Keratinocyte (primary cell): ENCODE data around the gene GPRIN1. TPM values are rescaled to one million over a fixed set of nuclear protein-coding genes. Genes with fewer than 3 reads are reported as not detected.

Experiments used
- DNase-seq: peaks from one replicate; pipeline ENCODE4 v3.0.0-alpha.2; 2011; ENCODE audit warnings: low read depth, missing footprints, low spot score
- FAIRE-seq: peaks from 2 replicates; lab custom pipeline; 2011; peaks lifted over from hg19 to GRCh38; lab: Jason Lieb, UNC
- H2AFZ ChIP-seq: 2 replicates; pipeline ENCODE4 v1.6.0; 2012; ENCODE audit warnings: low read length, control low read depth, inconsistent platforms; ENCODE audit not compliant: control insufficient read depth
- H3K27ac ChIP-seq: 2 replicates; pipeline ENCODE4 v1.5.1; 2011; ENCODE audit warnings: low read length; ENCODE audit not compliant: control insufficient read depth, insufficient read depth
- H3K27me3 ChIP-seq: 3 replicates; pipeline ENCODE4 v1.6.0; 2011; ENCODE audit warnings: low read length; ENCODE audit not compliant: control insufficient read depth, insufficient read depth; ENCODE audit errors: extremely low read depth
- H3K36me3 ChIP-seq, 2 experiments: 2 replicates in 1 of 2; 3 replicates in 1 of 2; pipeline ENCODE4 v1.5.1; 2011; ENCODE audit warnings: low read length in 2 of 2, mild to moderate bottlenecking in 1 of 2; ENCODE audit not compliant: control insufficient read depth in 2 of 2, insufficient read depth in 2 of 2; ENCODE audit errors: extremely low read depth in 1 of 2
- H3K4me1 ChIP-seq: 3 replicates; pipeline ENCODE4 v1.5.1; 2011; ENCODE audit warnings: low read length; ENCODE audit not compliant: control insufficient read depth, insufficient read depth; ENCODE audit errors: extremely low read depth
- H3K4me2 ChIP-seq: 3 replicates; pipeline ENCODE4 v1.6.0; 2011; ENCODE audit warnings: low read depth, low read length; ENCODE audit not compliant: control insufficient read depth, insufficient read depth; ENCODE audit errors: extremely low read depth
- H3K4me3 ChIP-seq, 3 experiments: fragments of 200-600 bp in 1 of 3; sonication (generic) in 1 of 3; 2 replicates in 2 of 3; 3 replicates in 1 of 3; pipeline ENCODE4 v1.5.1; 2011 to 2016; ENCODE audit warnings: low read length in 3 of 3, mild to moderate bottlenecking in 3 of 3, control low read depth in 2 of 3, inconsistent platforms in 1 of 3, low read depth in 1 of 3, mixed read lengths in 1 of 3, mixed run types in 1 of 3, moderate library complexity in 1 of 3; ENCODE audit not compliant: control insufficient read depth in 2 of 3, insufficient read depth in 2 of 3; ENCODE audit errors: extremely low read depth in 1 of 3
- H3K79me2 ChIP-seq: 2 replicates; pipeline ENCODE4 v1.6.0; 2012; ENCODE audit warnings: low read length; ENCODE audit not compliant: control insufficient read depth, insufficient read depth
- H3K9ac ChIP-seq: 3 replicates; pipeline ENCODE4 v1.6.0; 2011; ENCODE audit warnings: low read length; ENCODE audit not compliant: control insufficient read depth, insufficient read depth; ENCODE audit errors: extremely low read depth
- H3K9me1 ChIP-seq: 3 replicates; pipeline ENCODE4 v1.6.0; 2011; ENCODE audit warnings: low read length; ENCODE audit not compliant: control insufficient read depth, insufficient read depth; ENCODE audit errors: extremely low read depth
- H3K9me3 ChIP-seq: 2 replicates; pipeline ENCODE4 v1.5.1; 2012; ENCODE audit warnings: low read depth, low read length; ENCODE audit not compliant: control insufficient read depth
- H4K20me1 ChIP-seq: 3 replicates; pipeline ENCODE4 v1.6.0; 2011; ENCODE audit warnings: low read length; ENCODE audit not compliant: control insufficient read depth, insufficient read depth; ENCODE audit errors: extremely low read depth
- CTCF ChIP-seq, 3 experiments: IDR thresholded peaks in 1 of 3; conservative IDR thresholded peaks in 1 of 3; optimal IDR thresholded peaks in 1 of 3; 2 replicates in 2 of 3; 3 replicates in 1 of 3; pipeline versions ENCODE3 to v1.5.1; 2011; ENCODE audit warnings: low read length in 3 of 3, mild to moderate bottlenecking in 3 of 3, moderate library complexity in 2 of 3, control low read depth in 1 of 3, inconsistent platforms in 1 of 3; ENCODE audit not compliant: insufficient read depth in 2 of 3; ENCODE audit errors: extremely low read depth in 1 of 3
- EZH2 ChIP-seq: IDR thresholded peaks from one replicate; pipeline ENCODE4 v1.6.1; 2012; ENCODE audit warnings: inconsistent platforms, mild to moderate bottlenecking, low read length, moderate library complexity
- dilution Hi-C: fragments of 300-500 bp; cut with MboI; formaldehyde crosslinking; loops from one replicate; pipeline ENCODE4 v1.7.0; 2020; ENCODE audit warnings: low sequenced_read_pairs; ENCODE audit not compliant: extremely low pct_ligation_motif_present
- polyA plus RNA-seq, 5 experiments: library from polyadenylated mRNA; depleted of rRNA in 3 of 5; stranded (reverse) in 3 of 5; stranded (forward) in 1 of 5; unstranded in 1 of 5; fragments of >200 nt; gene quantifications; 1 replicate in 1 of 5; 2 replicates in 3 of 5; 3 replicates in 1 of 5; pipeline versions ENCODE4 v1.2.1 to v1.2.3, GENCODE V29; 2011 to 2012; ENCODE audit warnings: missing spikeins in 2 of 5, low read depth in 1 of 5, low replicate concordance in 1 of 5

GPRIN1 gene
- polyA plus RNA-seq, 1 donor (not counting 4 experiments of a cell fraction or from before 2014, with no cell fraction given) = 4.0 TPM

- no peaks in the 10 kb centered on the region for H4K20me1 ChIP-seq
- no peaks in the 10 kb centered on the region for H3K27me3 ChIP-seq
- H2AFZ ChIP-seq = no peak overlapping the region
- DNase-seq = no peak
- H3K9me1 ChIP-seq = no peaks in the 10 kb centered on the region
- H3K79me2 ChIP-seq = no peaks in the 10 kb centered on the region
- dilution Hi-C loops = no loop called here
- H3K4me3 ChIP-seq = no peak overlapping the region
- no peak overlapping the region for H3K4me2 ChIP-seq
- no peaks in the 10 kb centered on the region for H3K36me3 ChIP-seq
- no peaks in the 10 kb centered on the region for H3K9me3 ChIP-seq
- FAIRE-seq = no peak
- H3K9ac ChIP-seq = no peak overlapping the region
- H3K4me1 ChIP-seq = no peaks in the 10 kb centered on the region
- no peak overlapping the region for H3K27ac ChIP-seq
- TF ChIP-seq CTCF (optimal IDR thresholded peaks at IDR 0.05 in 1 of 3, IDR thresholded peaks at IDR 0.05 in 1 of 3, conservative IDR thresholded peaks at IDR 0.05 in 1 of 3; ENCODE audit: extremely low read depth in 1 of 3, insufficient read depth in 2 of 3, low read length in 3 of 3) = peak in 1 of 3 experiments; percentile 6
- TF ChIP-seq EZH2 = no peak
Measured at GRCh38 chr5:176574297-176574591, 35.7 kb downstream of the GPRIN1 start.

GRCh38 chr5:176573564-176574296 is 36.2 kb downstream of the GPRIN1 start:
- H3K9me3 ChIP-seq = no peaks in the 10 kb centered on the region
- FAIRE-seq (peak; percentile 76), DNase-seq (no peak)
- no peak overlapping the region for H2AFZ ChIP-seq
- H3K4me2 ChIP-seq = no peak overlapping the region
- TF ChIP-seq EZH2 = no peak
- TF ChIP-seq CTCF (optimal IDR thresholded peaks at IDR 0.05 in 1 of 3, IDR thresholded peaks at IDR 0.05 in 1 of 3, conservative IDR thresholded peaks at IDR 0.05 in 1 of 3; ENCODE audit: extremely low read depth in 1 of 3, insufficient read depth in 2 of 3, low read length in 3 of 3) = peak; percentile 81 to 96 (median 89)
- no peaks in the 10 kb centered on the region for H3K36me3 ChIP-seq
- H3K4me1 ChIP-seq = no peaks in the 10 kb centered on the region
- H4K20me1 ChIP-seq = no peaks in the 10 kb centered on the region
- no peaks in the 10 kb centered on the region for H3K27me3 ChIP-seq
- no peaks in the 10 kb centered on the region for H3K9me1 ChIP-seq
- H3K27ac ChIP-seq = no peak overlapping the region
- H3K4me3 ChIP-seq = no peak overlapping the region
- H3K79me2 ChIP-seq = no peaks in the 10 kb centered on the region
- no peak overlapping the region for H3K9ac ChIP-seq
- dilution Hi-C loops = no loop called here
